Ovary (tissue), 9 donors: Measurements from ENCODE around the gene MAP7. TPM values are rescaled to one million over a fixed set of nuclear protein-coding genes. Genes with fewer than 3 reads are reported as not detected.

ENCODE experiments used
- DNase-seq, 5 donors: peaks; one replicate each; pipeline ENCODE4 v3.0.0-alpha.2; 2019 to 2020
- H3K27ac ChIP-seq, 2 donors: fragments of 200-600 bp; one replicate each; pipeline versions ENCODE4 v1.5.1 to v1.8.0; 2019 to 2022
- H3K27me3 ChIP-seq: fragments of 200-600 bp; one replicate; pipeline ENCODE4 v1.8.0; 2022
- H3K36me3 ChIP-seq: fragments of 200-600 bp; sonication (generic); one replicate; pipeline ENCODE4 v1.5.1; 2019
- H3K4me1 ChIP-seq: one replicate; pipeline ENCODE4 v1.8.1; 2013; ENCODE audit warnings: mild to moderate bottlenecking, moderate library complexity; ENCODE audit not compliant: insufficient read depth
- H3K4me3 ChIP-seq: fragments of 200-600 bp; sonication (generic); one replicate; pipeline ENCODE4 v1.5.1; 2017
- H3K9me3 ChIP-seq, 2 donors: fragments of 200-600 bp in 1 of 2; sonication (generic) in 1 of 2; one replicate each; pipeline versions ENCODE4 v1.5.1 to v1.8.1; 2013 to 2019; ENCODE audit warnings: mild to moderate bottlenecking in 1 of 2, moderate library complexity in 1 of 2
- CTCF ChIP-seq, 3 donors: fragments of 450-650 bp in 2 of 3; fragments of 200-600 bp in 1 of 3; IDR thresholded peaks; one replicate each; pipeline versions ENCODE4 v1.5.1 to v1.8.0; 2016 to 2022; ENCODE audit warnings: antibody characterized with exemption in 3 of 3, mild to moderate bottlenecking in 1 of 3
- EP300 ChIP-seq: sonication (generic); formaldehyde crosslinking; IDR thresholded peaks from one replicate; pipeline ENCODE4 v1.6.1; 2017; ENCODE audit warnings: antibody characterized with exemption
- POLR2A ChIP-seq: fragments of 450-650 bp; IDR thresholded peaks from one replicate; pipeline ENCODE4 v1.6.1; 2017; ENCODE audit warnings: antibody characterized with exemption, mild to moderate bottlenecking, moderate library complexity
- WGBS, 3 donors: extraction: QIAGEN DNeasy Blood & Tissue Kit in 1 of 3; methylation state at CpG; one replicate each; pipeline versions ENCODE4 v1.1.5 to v1.1.7; 2013 to 2017; 5-methylcytosine and 5-hydroxymethylcytosine counted together
- intact Hi-C, 4 donors: fragments of 100-400 bp; cut with DNase I; formaldehyde crosslinking; loops; one replicate each; pipeline versions ENCODE4 v1.11.0 to v1.15.1; 2022 to 2023
- polyA plus RNA-seq, 2 donors: library from polyadenylated mRNA; stranded (reverse); fragments of 200-250 nt in 1 of 2; fragments of 350-450 nt in 1 of 2; fragmentation: Illumina TruSeq in 1 of 2; extraction: RNeasy Lipid Tissue Mini Kit (QIAGEN cat#74804) in 1 of 2; gene quantifications; one replicate each; pipeline ENCODE4 v1.2.3, GENCODE V29; 2013 to 2014
- total RNA-seq, 7 donors: library from RNA; depleted of rRNA in 2 of 7; stranded (reverse); fragments of >200 nt in 2 of 7; fragmentation: NEBNext Ultra II Directional in 3 of 7; extraction: Animal tissue kit (Norgen Biotek cat#: 25700) in 3 of 7; gene quantifications; one replicate each; pipeline versions ENCODE4 v1.1.0 to v1.2.4, GENCODE V29; 2016 to 2023
- donor health status: DM: no; HTN: no; CAD: no; lungs with moderate emphysema.
- donor health status: DM: no; HTN: no; CAD: no.
- donor health status: Bipolar disorder and iron deficiency.
- donor health status: DM: yes; HTN: yes; CAD: no.
- donor health status: DM: no; HTN: no; CAD: no.
- donor health status: DM: yes; HTN: yes; CAD: no.

The MAP7 gene
- total and polyA plus RNA-seq, 9 donors = 1.2 to 13.0 (median 3.6) TPM

- H3K4me1 ChIP-seq = no peaks in the 10 kb centered on the region
- no peaks in the 10 kb centered on the region for H3K27me3 ChIP-seq
- 90 to 97% (median 96%) methylated on average over 6 of the region's 6 CpGs for WGBS, 3 donors
- H3K9me3 ChIP-seq = no peaks in the 10 kb centered on the region
- DNase-seq = no peak
- intact Hi-C loops = no loop called here
- no peak overlapping the region for H3K4me3 ChIP-seq
- H3K27ac ChIP-seq = no peak overlapping the region
- no peaks in the 10 kb centered on the region for H3K36me3 ChIP-seq
- TF ChIP-seq EP300 (no peak), POLR2A (no peak), CTCF (IDR thresholded peaks at IDR 0.05) (no peak)
These were observed 26.6 kb upstream of the MAP7 start for GRCh38 chr6:136576821-136577220.

GRCh38 chr6:136571496-136571895, 21.3 kb upstream of the MAP7 start:
- H3K36me3 ChIP-seq = no peaks in the 10 kb centered on the region
- no peak overlapping the region for H3K27ac ChIP-seq
- H3K4me1 ChIP-seq = no peaks in the 10 kb centered on the region
- no peaks in the 10 kb centered on the region for H3K27me3 ChIP-seq
- TF ChIP-seq CTCF (IDR thresholded peaks at IDR 0.05) = no peak
- no peak for TF ChIP-seq EP300
- no peak for TF ChIP-seq POLR2A
- DNase-seq = no peak
- intact Hi-C loops = no loop called here
- no peaks in the 10 kb centered on the region for H3K9me3 ChIP-seq
- no peak overlapping the region for H3K4me3 ChIP-seq

- H3K4me3 ChIP-seq = no peak overlapping the region
- 96 to 100% (median 98%) methylated on average over 5 of the region's 5 CpGs for WGBS, 3 donors
- H3K9me3 ChIP-seq = no peaks in the 10 kb centered on the region
- H3K36me3 ChIP-seq = no peaks in the 10 kb centered on the region
- no peak overlapping the region for H3K27ac ChIP-seq
- TF ChIP-seq CTCF (IDR thresholded peaks at IDR 0.05) (no peak), POLR2A (no peak), EP300 (no peak)
- H3K27me3 ChIP-seq = no peaks in the 10 kb centered on the region
- no peaks in the 10 kb centered on the region for H3K4me1 ChIP-seq
- no peak for DNase-seq
- intact Hi-C loops = no loop called here
These were observed 20.8 kb upstream of the MAP7 start for GRCh38 chr6:136571065-136571464.

GRCh38 chr6:136568129-136568528, 17.9 kb upstream of the MAP7 start:
- H3K27ac ChIP-seq = no peak overlapping the region
- intact Hi-C loops = no loop called here

More at GRCh38 chr6:136568129-136568528, 17.9 kb upstream of the MAP7 start:
- H3K9me3 ChIP-seq = no peaks in the 10 kb centered on the region
- H3K4me1 ChIP-seq = no peaks in the 10 kb centered on the region
- H3K27me3 ChIP-seq = no peaks in the 10 kb centered on the region
- no peak overlapping the region for H3K4me3 ChIP-seq
- TF ChIP-seq POLR2A (no peak), CTCF (IDR thresholded peaks at IDR 0.05) (no peak), EP300 (no peak)
- WGBS, 3 donors = 83 to 86% (median 84%) methylated on average over 3 of the region's 3 CpGs
- no peaks in the 10 kb centered on the region for H3K36me3 ChIP-seq
- DNase-seq = no peak
